OCI-LY7 (cell line): Measurements from ENCODE around the gene DRC7. TPM values are rescaled to one million over a fixed set of nuclear protein-coding genes. Genes with fewer than 3 reads are reported as not detected.
"Not testable (repeated sequence)": the region's sequence is repeated elsewhere in the genome, so short reads cannot be mapped to it uniquely, and the experiment has no call there.

ENCODE experiments used
- BruUV-seq: library from RNA; stranded (reverse); fragments of 400-500 nt; replicated peaks from 2 replicates; lab custom pipeline; 2021; lab: Mats Ljungman, UMichigan
- CTCF ChIA-PET: fragments of 300-600 bp; sonication (Branson Sonifier 250); formaldehyde crosslinking; loops from one replicate; lab custom pipeline; 2022; ENCODE audit warnings: antibody characterized with exemption; ENCODE audit not compliant: unreplicated experiment; lab: Charles Lee
- POLR2A ChIA-PET: fragments of 300-600 bp; sonication (Branson Sonifier 250); formaldehyde crosslinking; loops from one replicate; lab custom pipeline; 2022; ENCODE audit warnings: antibody characterized with exemption; lab: Charles Lee
- DNase-seq: peaks from one replicate; pipeline ENCODE4 v3.0.0-alpha.2; 2015; ENCODE audit warnings: low spot score
- H2AFZ ChIP-seq: fragments of 200-600 bp; sonication (generic), shearing (Covaris generic); 2 replicates; pipeline ENCODE4 v1.6.1; 2014; ENCODE audit warnings: mild to moderate bottlenecking, antibody characterized with exemption, low read length, moderate library complexity
- H3K27ac ChIP-seq: fragments of 200-600 bp; sonication (generic); 2 replicates; pipeline ENCODE4 v1.5.1; 2014; ENCODE audit warnings: mixed run types, low read depth, mild to moderate bottlenecking, moderate library complexity, low read length, inconsistent platforms; ENCODE audit not compliant: poor library complexity, severe bottlenecking
- H3K36me3 ChIP-seq: fragments of 200-600 bp; sonication (generic); 2 replicates; pipeline ENCODE4 v1.6.1; 2014; ENCODE audit warnings: mild to moderate bottlenecking, antibody characterized with exemption, low read length, moderate library complexity, mixed read lengths; ENCODE audit not compliant: insufficient read depth
- H3K4me1 ChIP-seq: fragments of 200-600 bp; sonication (generic); 2 replicates; pipeline ENCODE4 v1.5.1; 2014; ENCODE audit warnings: mild to moderate bottlenecking, low read length; ENCODE audit not compliant: insufficient read depth, poor library complexity, severe bottlenecking
- H3K4me2 ChIP-seq: fragments of 200-600 bp; sonication (generic); 2 replicates; pipeline ENCODE4 v1.6.1; 2014; ENCODE audit warnings: mild to moderate bottlenecking, low read length
- H3K4me3 ChIP-seq: fragments of 200-600 bp; sonication (generic); 2 replicates; pipeline ENCODE4 v1.5.1; 2014; ENCODE audit warnings: mild to moderate bottlenecking, low read depth, low read length; ENCODE audit not compliant: poor library complexity, severe bottlenecking
- H3K79me2 ChIP-seq: fragments of 200-600 bp; sonication (generic); 2 replicates; pipeline ENCODE4 v1.6.1; 2016; ENCODE audit warnings: low read depth, mild to moderate bottlenecking, low read length, moderate library complexity, mixed read lengths; ENCODE audit not compliant: insufficient read depth
- H3K9me2 ChIP-seq: fragments of 200-600 bp; sonication (generic); 2 replicates; pipeline ENCODE4 v1.6.1; 2016; ENCODE audit warnings: mild to moderate bottlenecking, low read length, mixed read lengths; ENCODE audit not compliant: insufficient read depth
- H3K9me3 ChIP-seq: fragments of 200-600 bp; sonication (generic); 2 replicates; pipeline ENCODE4 v1.6.1; 2014; ENCODE audit warnings: mild to moderate bottlenecking, mixed run types, low read length, mixed read lengths
- H4K20me1 ChIP-seq: fragments of 200-600 bp; sonication (generic); 2 replicates; pipeline ENCODE4 v1.6.1; 2014; ENCODE audit warnings: mild to moderate bottlenecking, antibody characterized with exemption, low read length, moderate library complexity, mixed read lengths; ENCODE audit not compliant: insufficient read depth
- EZH2phosphoT487 ChIP-seq: fragments of 200-600 bp; sonication (generic); IDR thresholded peaks from 2 replicates; pipeline ENCODE4 v1.6.1; 2018; ENCODE audit warnings: low read depth, borderline replicate concordance, mild to moderate bottlenecking, mixed run types, antibody characterized with exemption, low read length, moderate library complexity, mixed read lengths
- intact Hi-C: fragments of 100-400 bp; cut with micrococcal nuclease; formaldehyde crosslinking; loops from one replicate; pipeline ENCODE4 v1.10.0; 2022; ENCODE audit not compliant: unreplicated experiment
- total RNA-seq, 2 experiments: library from RNA; depleted of rRNA in 1 of 2; stranded (reverse); fragments of >200 nt in 1 of 2; shearing (Covaris generic) in 1 of 2; gene quantifications; 2 replicates each; pipeline ENCODE4 v1.2.3, GENCODE V29; 2014 to 2022
- TF ChIP-seq, protein P1 (sequence below): fragments of 200-600 bp; sonication (generic); conservative IDR thresholded peaks from 2 replicates; pipeline ENCODE4 v1.5.1; 2014; ENCODE audit warnings: mild to moderate bottlenecking, antibody characterized with exemption, low read length, moderate library complexity, mixed read lengths

DRC7 gene
- total RNA-seq, 2 experiments from 2014 or later: 0.44 to 0.46 TPM

DNA sequence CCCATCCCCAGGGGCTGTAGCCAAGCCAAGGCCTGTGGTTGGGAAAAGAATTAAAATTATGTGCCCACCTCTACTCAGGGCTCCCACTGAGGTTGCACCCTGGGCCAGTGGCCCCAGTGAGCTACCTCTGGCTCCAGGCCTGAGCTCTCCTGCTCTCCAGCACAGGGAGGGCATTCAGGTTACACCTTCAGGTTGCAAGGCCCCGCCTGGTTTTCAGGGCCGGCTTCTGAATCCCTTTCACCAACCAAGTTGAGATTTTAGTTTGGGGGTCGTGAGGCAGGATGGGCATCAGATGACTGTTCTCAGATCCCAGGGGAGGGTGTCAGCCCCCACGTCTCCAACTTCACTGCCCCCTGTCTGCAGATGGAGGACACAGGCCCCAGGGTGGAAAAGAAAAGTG is 33.0 kb downstream of the DRC7 start:
- BruUV-seq: no TSS peak
- Histone ChIP-seq H2AFZ (no peak overlapping the region), H3K4me2 (no peak overlapping the region), H3K27ac (no peak overlapping the region), H3K4me1 (no peaks in the 10 kb centered on the region), H3K9me3 (no peaks in the 10 kb centered on the region), H3K36me3 (no peaks in the 10 kb centered on the region), H3K79me2 (no peaks in the 10 kb centered on the region), H4K20me1 (no peaks in the 10 kb centered on the region), H3K4me3 (no peak overlapping the region), H3K9me2 (no peaks in the 10 kb centered on the region)
- no peak for DNase-seq
- TF ChIP-seq EZH2phosphoT487: no peak
- TF ChIP-seq, protein P1, sequence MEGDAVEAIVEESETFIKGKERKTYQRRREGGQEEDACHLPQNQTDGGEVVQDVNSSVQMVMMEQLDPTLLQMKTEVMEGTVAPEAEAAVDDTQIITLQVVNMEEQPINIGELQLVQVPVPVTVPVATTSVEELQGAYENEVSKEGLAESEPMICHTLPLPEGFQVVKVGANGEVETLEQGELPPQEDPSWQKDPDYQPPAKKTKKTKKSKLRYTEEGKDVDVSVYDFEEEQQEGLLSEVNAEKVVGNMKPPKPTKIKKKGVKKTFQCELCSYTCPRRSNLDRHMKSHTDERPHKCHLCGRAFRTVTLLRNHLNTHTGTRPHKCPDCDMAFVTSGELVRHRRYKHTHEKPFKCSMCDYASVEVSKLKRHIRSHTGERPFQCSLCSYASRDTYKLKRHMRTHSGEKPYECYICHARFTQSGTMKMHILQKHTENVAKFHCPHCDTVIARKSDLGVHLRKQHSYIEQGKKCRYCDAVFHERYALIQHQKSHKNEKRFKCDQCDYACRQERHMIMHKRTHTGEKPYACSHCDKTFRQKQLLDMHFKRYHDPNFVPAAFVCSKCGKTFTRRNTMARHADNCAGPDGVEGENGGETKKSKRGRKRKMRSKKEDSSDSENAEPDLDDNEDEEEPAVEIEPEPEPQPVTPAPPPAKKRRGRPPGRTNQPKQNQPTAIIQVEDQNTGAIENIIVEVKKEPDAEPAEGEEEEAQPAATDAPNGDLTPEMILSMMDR: no peak
- CTCF ChIA-PET: no interaction called here
- intact Hi-C loops: no loop called here
- POLR2A ChIA-PET: interaction anchor here (0.7 kb wide), 1 partner anchor 244 kb away, joined by 3 read pairs; no protein-coding TSS in a partner anchor

DNA sequence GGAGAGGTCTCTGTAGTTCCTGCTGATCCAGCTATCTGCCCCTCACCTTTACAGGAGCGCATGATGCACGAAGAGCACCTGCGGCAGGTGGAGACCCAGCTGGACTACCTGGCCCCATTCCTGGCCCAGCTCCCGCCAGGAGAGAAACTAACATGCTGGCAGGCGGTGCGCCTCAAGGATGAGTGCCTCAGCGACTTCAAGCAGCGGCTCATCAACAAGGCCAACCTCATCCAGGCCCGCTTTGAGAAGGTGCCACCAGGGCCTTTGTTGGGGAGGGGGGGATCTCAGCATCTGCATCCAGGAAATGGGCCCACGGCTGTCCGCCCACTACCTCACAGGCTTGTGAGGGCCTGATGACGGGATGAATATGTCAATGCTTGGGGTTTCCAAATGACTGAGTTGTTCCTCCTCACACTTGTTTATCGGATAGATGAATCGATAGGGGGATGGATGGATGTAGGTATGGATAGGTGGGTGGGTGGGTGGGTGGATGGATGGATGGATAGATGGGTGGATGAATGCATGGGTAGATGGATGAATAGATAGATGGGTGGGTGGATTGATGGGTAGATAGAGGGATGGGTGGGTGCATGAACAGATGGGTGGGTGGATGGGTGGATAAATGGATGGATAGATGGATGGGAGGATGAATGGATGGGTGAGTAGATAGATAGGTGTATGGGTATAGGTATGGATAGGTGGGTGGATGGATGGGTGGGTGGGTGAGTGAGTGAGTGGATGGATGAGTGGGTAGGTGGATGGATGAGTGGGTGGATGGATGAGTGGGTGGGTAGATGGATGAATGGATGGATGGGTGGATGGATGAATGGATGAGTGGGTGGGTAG is 34.0 kb downstream of the DRC7 start:
- intact Hi-C loops: no loop called here
- no peak overlapping the region for H3K27ac ChIP-seq
- H3K79me2 ChIP-seq: no peaks in the 10 kb centered on the region
- CTCF ChIA-PET: no interaction called here
- POLR2A ChIA-PET: no interaction called here
- no peaks in the 10 kb centered on the region for H3K9me3 ChIP-seq
- H4K20me1 ChIP-seq: no peaks in the 10 kb centered on the region
- H3K4me1 ChIP-seq: no peaks in the 10 kb centered on the region
- H3K4me3 ChIP-seq: no peak overlapping the region
- H2AFZ ChIP-seq: no peak overlapping the region
- no peak for DNase-seq
- no peak overlapping the region for H3K4me2 ChIP-seq
- no peaks in the 10 kb centered on the region for H3K36me3 ChIP-seq
- TF ChIP-seq, protein P1: no peak
- no peak for TF ChIP-seq EZH2phosphoT487
- no peaks in the 10 kb centered on the region for H3K9me2 ChIP-seq
- BruUV-seq: no TSS peak

DNA sequence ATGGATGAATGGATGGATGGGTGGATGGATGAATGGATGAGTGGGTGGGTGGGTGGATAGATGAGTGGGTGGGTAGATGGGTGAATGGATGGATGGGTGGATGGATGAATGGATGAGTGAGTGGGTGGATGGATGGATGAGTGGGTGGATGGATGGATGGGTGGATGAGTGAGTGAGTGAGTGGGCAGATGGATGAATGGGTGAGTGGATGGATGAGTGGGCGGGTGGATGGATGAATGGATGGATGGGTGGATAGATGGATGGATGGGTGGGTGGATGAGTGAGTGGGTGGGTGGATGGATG is 34.5 kb downstream of the DRC7 start:
- H3K4me3 ChIP-seq: no peak overlapping the region
- H3K4me1 ChIP-seq: peaks cover 1% of the 10 kb centered on the region
- H3K27ac ChIP-seq: no peak overlapping the region
- no TSS peak for BruUV-seq
- H3K79me2 ChIP-seq: no peaks in the 10 kb centered on the region
- CTCF ChIA-PET: no interaction called here
- H4K20me1 ChIP-seq: no peaks in the 10 kb centered on the region
- no peak for TF ChIP-seq EZH2phosphoT487
- TF ChIP-seq, protein P1: no peak
- H2AFZ ChIP-seq: no peak overlapping the region
- H3K4me2 ChIP-seq: no peak overlapping the region
- no peak for DNase-seq
- intact Hi-C loops: no loop called here
- H3K9me3 ChIP-seq: no peaks in the 10 kb centered on the region
- POLR2A ChIA-PET: no interaction called here
- H3K36me3 ChIP-seq: no peaks in the 10 kb centered on the region
- no peaks in the 10 kb centered on the region for H3K9me2 ChIP-seq

DNA sequence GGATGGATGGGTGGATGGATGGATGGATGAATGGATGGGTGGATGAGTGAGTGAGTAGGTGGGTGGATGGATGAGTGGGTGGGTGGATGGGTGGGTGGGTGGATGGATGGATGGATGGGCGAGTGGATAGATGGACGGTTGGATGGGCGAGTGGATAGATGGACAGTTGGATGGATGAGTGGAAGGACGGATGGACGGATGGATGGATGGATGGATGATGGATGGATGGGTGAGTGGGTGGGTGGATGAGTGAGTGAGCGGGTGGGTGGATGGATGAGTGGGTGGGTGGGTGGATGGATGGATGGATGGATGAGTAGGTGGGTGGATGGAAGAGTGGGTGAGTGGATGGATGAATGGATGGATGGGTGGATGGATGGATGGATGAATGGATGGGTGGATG is 35.2 kb downstream of the DRC7 start:
- BruUV-seq, H3K4me3 ChIP-seq, DNase-seq, H4K20me1 ChIP-seq, H3K79me2 ChIP-seq, H3K4me2 ChIP-seq, intact Hi-C loops, H3K27ac ChIP-seq, H3K9me2 ChIP-seq, H2AFZ ChIP-seq, H3K4me1 ChIP-seq, H3K36me3 ChIP-seq, CTCF ChIA-PET, POLR2A ChIA-PET, H3K9me3 ChIP-seq: not testable (repeated sequence)
